GM12892 (cell line): Measurements from ENCODE around the gene CHMP6.

ENCODE experiments used
- POLR2AphosphoS5 ChIP-seq: IDR thresholded peaks from 2 replicates; pipeline ENCODE4 v1.6.1; 2011; ENCODE audit warnings: low read depth, low read length, control low read depth
- TAF1 ChIP-seq: IDR thresholded peaks from 2 replicates; pipeline ENCODE4 v1.6.1; 2011; ENCODE audit warnings: low read depth, mild to moderate bottlenecking, control low read depth, low read length, borderline replicate concordance

DNA sequence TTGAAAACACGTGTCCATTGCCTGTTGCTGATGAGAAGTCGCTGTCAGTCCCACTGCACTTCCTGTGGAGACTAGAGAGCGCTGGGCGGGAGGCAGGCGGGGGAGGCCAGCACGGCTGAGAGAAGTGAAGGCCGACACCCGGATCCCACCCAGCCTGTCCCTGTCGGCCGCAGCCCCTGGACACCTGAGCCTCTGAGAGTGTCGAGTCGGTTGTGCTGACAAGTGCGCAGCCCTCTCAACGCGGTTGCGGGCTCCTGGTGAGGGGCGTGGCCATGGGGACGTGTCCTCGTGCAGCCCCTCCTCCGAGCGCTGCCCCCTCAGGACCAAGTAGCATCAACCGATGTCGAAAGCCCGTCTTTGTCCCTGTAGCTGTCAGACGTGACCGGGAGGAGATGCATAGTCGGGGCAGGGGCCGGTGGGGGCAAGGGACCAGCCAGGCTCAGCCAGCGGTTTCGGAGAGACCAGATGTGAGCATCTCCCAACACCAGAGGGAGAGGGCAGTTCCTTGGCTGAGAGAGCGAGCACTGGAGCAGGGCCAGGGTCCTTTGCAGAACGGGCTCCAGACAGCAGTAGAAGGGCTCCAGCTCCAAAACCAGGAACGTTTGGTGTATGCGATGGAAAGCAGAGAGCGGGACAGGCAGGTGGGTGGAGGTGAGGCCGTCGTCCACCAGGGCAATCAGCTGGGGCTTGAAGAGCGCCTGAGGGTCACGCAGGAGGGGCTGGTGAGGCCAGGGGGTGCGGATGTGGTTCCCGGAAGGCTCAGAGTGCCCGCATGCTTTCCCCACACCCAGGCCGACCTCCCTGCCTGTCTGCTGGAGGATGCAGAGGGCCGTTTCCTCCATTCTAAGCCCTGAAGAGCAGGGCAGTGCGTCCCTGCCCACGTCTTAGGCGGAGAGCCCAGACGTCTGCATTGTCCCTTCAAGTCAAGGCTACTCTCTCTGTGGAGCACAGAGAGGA, 43.3 kb upstream of the CHMP6 start:
- no peak for TF ChIP-seq POLR2AphosphoS5
- no peak for TF ChIP-seq TAF1
